Vagina (tissue), 2 donors: ENCODE results near the gene ATL1.

Experiments used
- CTCF ChIP-seq, 3 experiments: fragments of 450-650 bp in 2 of 3; fragments of 200-600 bp in 1 of 3; sonication (generic) in 1 of 3; IDR thresholded peaks; one replicate each; pipeline ENCODE4 v1.5.1; 2017 to 2019; ENCODE audit warnings: antibody characterized with exemption in 3 of 3, mild to moderate bottlenecking in 2 of 3, moderate library complexity in 2 of 3
- POLR2A ChIP-seq, 2 donors: fragments of 450-650 bp; IDR thresholded peaks; one replicate each; pipeline ENCODE4 v1.6.1; 2017; ENCODE audit warnings: antibody characterized with exemption in 2 of 2, mild to moderate bottlenecking in 2 of 2, moderate library complexity in 2 of 2
- POLR2AphosphoS5 ChIP-seq, 2 donors: sonication (generic); formaldehyde crosslinking; IDR thresholded peaks; one replicate each; pipeline ENCODE4 v1.9.0; 2017; ENCODE audit warnings: antibody characterized with exemption in 2 of 2, mild to moderate bottlenecking in 2 of 2, low read depth in 1 of 2; ENCODE audit not compliant: insufficient read depth in 1 of 2

DNA sequence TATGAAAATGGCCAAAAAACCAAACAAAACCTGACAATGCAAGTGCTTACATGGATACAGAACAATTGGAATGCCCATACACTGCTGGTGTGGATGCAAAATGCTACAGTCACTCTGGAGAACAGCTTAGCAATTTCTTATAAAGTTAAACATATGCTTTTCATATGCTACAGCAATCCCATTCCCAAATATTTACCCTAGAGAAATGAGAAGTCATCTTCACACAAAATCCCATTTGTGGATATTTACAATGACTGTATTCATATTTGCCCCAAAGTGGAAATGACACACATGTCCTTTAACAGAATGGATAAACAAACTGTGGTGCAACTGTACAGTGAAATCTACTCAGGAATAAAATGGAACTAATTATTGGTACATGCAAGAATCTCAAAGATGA is 87.8 kb downstream of the ATL1 start:
- TF ChIP-seq POLR2A (IDR thresholded peaks at IDR 0.05): no peak
- TF ChIP-seq POLR2AphosphoS5 (IDR thresholded peaks at IDR 0.05; ENCODE audit: insufficient read depth in 1 of 2, low read depth in 1 of 2): no peak
- TF ChIP-seq CTCF (IDR thresholded peaks at IDR 0.05): no peak
